Measurements from ENCODE around the gene MUC12.
"Not testable (repeated sequence)": the region's sequence is repeated elsewhere in the genome, so short reads cannot be mapped to it uniquely, and the experiment has no call there.

Gene MUC12

GRCh38 chr7:100991631-100992030 is 22.3 kb downstream of the MUC12 start:
- TF ChIP-seq CTCF (conservative IDR thresholded peaks at IDR 0.05; ENCODE audit: low read depth, low read length), result no peak
- Histone ChIP-seq H3K4me1 (ENCODE audit: low read depth, poor library complexity, severe bottlenecking) (no peaks in the 10 kb centered on the region), H2AFZ (ENCODE audit: low read depth) (no peak overlapping the region), H3K9ac (no peak overlapping the region), H4K20me1 (ENCODE audit: insufficient read depth) (no peaks in the 10 kb centered on the region), H3K79me2 (ENCODE audit: insufficient read depth, low read depth) (no peaks in the 10 kb centered on the region), H3K27ac (no peak overlapping the region), H3K36me3 (ENCODE audit: insufficient read depth) (no peaks in the 10 kb centered on the region), H3K27me3 (ENCODE audit: insufficient read depth, low read depth) (peaks cover 45% of the 10 kb centered on the region), H3K4me2 (no peak overlapping the region), H3K4me3 (IDR thresholded peaks at IDR 0.05; ENCODE audit: insufficient read depth, low read depth, low read length) (no peak overlapping the region)

- peaks cover 43% of the 10 kb centered on the region for H3K27me3 ChIP-seq (ENCODE audit: insufficient read depth, low read depth)
- H3K27ac ChIP-seq; H2AFZ ChIP-seq (ENCODE audit: low read depth); H3K9ac ChIP-seq; H3K36me3 ChIP-seq (ENCODE audit: insufficient read depth); H3K4me1 ChIP-seq (ENCODE audit: low read depth, poor library complexity, severe bottlenecking); H3K4me2 ChIP-seq; H3K4me3 ChIP-seq (IDR thresholded peaks at IDR 0.05; ENCODE audit: insufficient read depth, low read depth, low read length); H3K79me2 ChIP-seq (ENCODE audit: insufficient read depth, low read depth); H4K20me1 ChIP-seq (ENCODE audit: insufficient read depth): not testable (repeated sequence)
Measured at GRCh38 chr7:100992280-100992679, 22.9 kb downstream of the MUC12 start.

DNA sequence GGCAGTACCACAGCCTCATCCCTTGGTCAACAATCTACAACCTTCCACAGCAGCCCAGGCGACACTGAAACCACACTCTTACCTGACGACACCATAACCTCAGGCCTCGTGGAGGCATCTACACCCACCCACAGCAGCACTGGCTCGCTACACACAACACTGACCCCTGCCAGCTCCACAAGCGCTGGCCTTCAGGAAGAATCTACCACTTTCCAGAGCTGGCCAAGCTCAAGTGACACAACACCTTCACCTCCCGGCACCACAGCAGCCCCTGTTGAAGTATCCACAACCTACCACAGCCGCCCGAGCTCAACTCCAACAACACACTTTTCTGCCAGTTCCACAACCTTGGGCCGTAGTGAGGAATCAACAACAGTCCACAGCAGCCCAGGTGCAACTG is 25.3 kb downstream of the MUC12 start:
- H3K27me3 ChIP-seq (ENCODE audit: insufficient read depth, low read depth), result peaks cover 34% of the 10 kb centered on the region
- not testable (repeated sequence) for H2AFZ ChIP-seq (ENCODE audit: low read depth); H3K4me2 ChIP-seq; H3K4me1 ChIP-seq (ENCODE audit: low read depth, poor library complexity, severe bottlenecking); H3K79me2 ChIP-seq (ENCODE audit: insufficient read depth, low read depth); H3K36me3 ChIP-seq (ENCODE audit: insufficient read depth); H4K20me1 ChIP-seq (ENCODE audit: insufficient read depth); H3K27ac ChIP-seq; H3K4me3 ChIP-seq (IDR thresholded peaks at IDR 0.05; ENCODE audit: insufficient read depth, low read depth, low read length); H3K9ac ChIP-seq

GRCh38 chr7:100998530-100998929 is 29.2 kb downstream of the MUC12 start:
- not testable (repeated sequence) for H3K4me2 ChIP-seq

DNA sequence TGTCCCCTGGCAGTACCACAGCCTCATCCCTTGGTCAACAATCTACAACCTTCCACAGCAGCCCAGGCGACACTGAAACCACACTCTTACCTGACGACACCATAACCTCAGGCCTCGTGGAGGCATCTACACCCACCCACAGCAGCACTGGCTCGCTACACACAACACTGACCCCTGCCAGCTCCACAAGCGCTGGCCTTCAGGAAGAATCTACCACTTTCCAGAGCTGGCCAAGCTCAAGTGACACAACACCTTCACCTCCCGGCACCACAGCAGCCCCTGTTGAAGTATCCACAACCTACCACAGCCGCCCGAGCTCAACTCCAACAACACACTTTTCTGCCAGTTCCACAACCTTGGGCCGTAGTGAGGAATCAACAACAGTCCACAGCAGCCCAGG is 30.0 kb downstream of the MUC12 start:
- H3K4me3 ChIP-seq (IDR thresholded peaks at IDR 0.05; ENCODE audit: insufficient read depth, low read depth, low read length); H3K27ac ChIP-seq; H3K4me1 ChIP-seq (ENCODE audit: low read depth, poor library complexity, severe bottlenecking); H3K9ac ChIP-seq; H4K20me1 ChIP-seq (ENCODE audit: insufficient read depth); H3K79me2 ChIP-seq (ENCODE audit: insufficient read depth, low read depth); H3K36me3 ChIP-seq (ENCODE audit: insufficient read depth); H3K4me2 ChIP-seq; H2AFZ ChIP-seq (ENCODE audit: low read depth): not testable (repeated sequence)
- peaks cover 16% of the 10 kb centered on the region; the same call in 1 of the 2 replicates for H3K27me3 ChIP-seq (ENCODE audit: insufficient read depth, low read depth)

More at GRCh38 chr7:100998530-100998929, 29.2 kb downstream of the MUC12 start:
- H3K9ac ChIP-seq; H3K4me1 ChIP-seq (ENCODE audit: low read depth, poor library complexity, severe bottlenecking); H2AFZ ChIP-seq (ENCODE audit: low read depth); H3K36me3 ChIP-seq (ENCODE audit: insufficient read depth); H3K79me2 ChIP-seq (ENCODE audit: insufficient read depth, low read depth); H3K4me3 ChIP-seq (IDR thresholded peaks at IDR 0.05; ENCODE audit: insufficient read depth, low read depth, low read length); H4K20me1 ChIP-seq (ENCODE audit: insufficient read depth); H3K27ac ChIP-seq: not testable (repeated sequence)
- H3K27me3 ChIP-seq (ENCODE audit: insufficient read depth, low read depth), result peaks cover 14% of the 10 kb centered on the region; the same call in 1 of the 2 replicates

DNA sequence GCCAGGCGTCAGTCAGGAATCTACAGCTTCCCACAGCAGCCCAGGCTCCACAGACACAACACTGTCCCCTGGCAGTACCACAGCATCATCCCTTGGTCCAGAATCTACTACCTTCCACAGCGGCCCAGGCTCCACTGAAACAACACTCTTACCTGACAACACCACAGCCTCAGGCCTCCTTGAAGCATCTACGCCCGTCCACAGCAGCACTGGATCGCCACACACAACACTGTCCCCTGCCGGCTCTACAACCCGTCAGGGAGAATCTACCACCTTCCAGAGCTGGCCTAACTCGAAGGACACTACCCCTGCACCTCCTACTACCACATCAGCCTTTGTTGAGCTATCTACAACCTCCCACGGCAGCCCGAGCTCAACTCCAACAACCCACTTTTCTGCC is 30.7 kb downstream of the MUC12 start:
- not testable (repeated sequence) for H3K9ac ChIP-seq; H3K36me3 ChIP-seq (ENCODE audit: insufficient read depth)
- H3K27me3 ChIP-seq (ENCODE audit: insufficient read depth, low read depth), result peaks cover 20% of the 10 kb centered on the region; the same call in 1 of the 2 replicates

GRCh38 chr7:101002333-101002732 is 33.0 kb downstream of the MUC12 start:
- not testable (repeated sequence) for H3K27ac ChIP-seq; H3K4me2 ChIP-seq; H4K20me1 ChIP-seq (ENCODE audit: insufficient read depth)

More for the DNA sequence above, 30.7 kb downstream of the MUC12 start:
- H2AFZ ChIP-seq (ENCODE audit: low read depth); H3K27ac ChIP-seq; H4K20me1 ChIP-seq (ENCODE audit: insufficient read depth); H3K4me1 ChIP-seq (ENCODE audit: low read depth, poor library complexity, severe bottlenecking); H3K79me2 ChIP-seq (ENCODE audit: insufficient read depth, low read depth); H3K4me3 ChIP-seq (IDR thresholded peaks at IDR 0.05; ENCODE audit: insufficient read depth, low read depth, low read length); H3K4me2 ChIP-seq: not testable (repeated sequence)

GRCh38 chr7:101007361-101007760 is 38.0 kb downstream of the MUC12 start:
- peaks cover 72% of the 10 kb centered on the region for H3K27me3 ChIP-seq (ENCODE audit: insufficient read depth, low read depth)
- H3K36me3 ChIP-seq (ENCODE audit: insufficient read depth); H3K4me2 ChIP-seq; H3K4me1 ChIP-seq (ENCODE audit: low read depth, poor library complexity, severe bottlenecking); H3K9ac ChIP-seq; H3K4me3 ChIP-seq (IDR thresholded peaks at IDR 0.05; ENCODE audit: insufficient read depth, low read depth, low read length); H3K27ac ChIP-seq; H4K20me1 ChIP-seq (ENCODE audit: insufficient read depth); H3K79me2 ChIP-seq (ENCODE audit: insufficient read depth, low read depth); H2AFZ ChIP-seq (ENCODE audit: low read depth): not testable (repeated sequence)

More at GRCh38 chr7:101002333-101002732, 33.0 kb downstream of the MUC12 start:
- peaks cover 44% of the 10 kb centered on the region; the same call in 1 of the 2 replicates for H3K27me3 ChIP-seq (ENCODE audit: insufficient read depth, low read depth)
- not testable (repeated sequence) for H3K4me3 ChIP-seq (IDR thresholded peaks at IDR 0.05; ENCODE audit: insufficient read depth, low read depth, low read length); H3K4me1 ChIP-seq (ENCODE audit: low read depth, poor library complexity, severe bottlenecking); H3K79me2 ChIP-seq (ENCODE audit: insufficient read depth, low read depth); H3K36me3 ChIP-seq (ENCODE audit: insufficient read depth); H2AFZ ChIP-seq (ENCODE audit: low read depth); H3K9ac ChIP-seq
